GM18858 (cell line): Measurements from ENCODE around the gene MST1.
A peak's percentile ranks its signal among the peaks of the same experiment; 100 is the strongest.

Experiments
- ATAC-seq: cut with Tn5 transposase; IDR thresholded peaks from one replicate; pipeline ENCODE4 v1.9.1; 2021; ENCODE audit not compliant: unreplicated experiment

Gene MST1

GRCh38 chr3:49689046-49689907, at the start of gene MST1, which contains the start of gene RNF123:
TSS of gene MST1 (minus strand) at chr3:49689474. CDS start at chr3:49688691, 783 bp downstream.
TSS of gene RNF123 (plus strand) at chr3:49689557. CDS start at chr3:49691166, 1,609 bp downstream.
- peak; percentile 48 for ATAC-seq

- ATAC-seq, result no peak
These were observed 48.9 kb upstream of the MST1 start for GRCh38 chr3:49738067-49738713.

GRCh38 chr3:49734752-49735151, 45.5 kb upstream of the MST1 start:
- no peak for ATAC-seq

- no peak for ATAC-seq
These were observed 44.3 kb upstream of the MST1 start for GRCh38 chr3:49733551-49733950.

GRCh38 chr3:49732597-49732996, 43.3 kb upstream of the MST1 start:
- no peak for ATAC-seq

GRCh38 chr3:49729966-49730609, 40.8 kb upstream of the MST1 start:
- no peak for ATAC-seq

GRCh38 chr3:49727924-49728361, 38.7 kb upstream of the MST1 start:
- ATAC-seq, result no peak

- ATAC-seq, result no peak
These were observed 38.1 kb upstream of the MST1 start for GRCh38 chr3:49727154-49727923.

GRCh38 chr3:49725906-49726681, 36.8 kb upstream of the MST1 start:
- ATAC-seq, result no peak

GRCh38 chr3:49724586-49724985, 35.3 kb upstream of the MST1 start:
- ATAC-seq, result no peak

- ATAC-seq, result peak; percentile 70
These were observed 34.6 kb upstream of the MST1 start, which contains the start of gene GMPPB for GRCh38 chr3:49723628-49724551. TSS of gene GMPPB (minus strand) at chr3:49723951. CDS start at chr3:49723726, 225 bp downstream.

- no peak for ATAC-seq
These were observed 34.0 kb upstream of the MST1 start for GRCh38 chr3:49723296-49723627.

- ATAC-seq, result no peak
These were observed 33.6 kb upstream of the MST1 start for GRCh38 chr3:49722896-49723295.

GRCh38 chr3:49721896-49722781, 32.9 kb upstream of the MST1 start:
- ATAC-seq, result no peak

GRCh38 chr3:49721596-49721895, 32.3 kb upstream of the MST1 start:
- ATAC-seq, result no peak

- ATAC-seq, result no peak
These were observed 31.8 kb upstream of the MST1 start for GRCh38 chr3:49720855-49721595.

- ATAC-seq, result peak; percentile 43
These were observed 30.1 kb upstream of the MST1 start, which contains the start of gene AMIGO3 for GRCh38 chr3:49719214-49719884. TSS of gene AMIGO3 (minus strand) at chr3:49719684. CDS start at chr3:49719465, 219 bp downstream.
